ENCODE data around the gene FAM83D.

Gene FAM83D

DNA sequence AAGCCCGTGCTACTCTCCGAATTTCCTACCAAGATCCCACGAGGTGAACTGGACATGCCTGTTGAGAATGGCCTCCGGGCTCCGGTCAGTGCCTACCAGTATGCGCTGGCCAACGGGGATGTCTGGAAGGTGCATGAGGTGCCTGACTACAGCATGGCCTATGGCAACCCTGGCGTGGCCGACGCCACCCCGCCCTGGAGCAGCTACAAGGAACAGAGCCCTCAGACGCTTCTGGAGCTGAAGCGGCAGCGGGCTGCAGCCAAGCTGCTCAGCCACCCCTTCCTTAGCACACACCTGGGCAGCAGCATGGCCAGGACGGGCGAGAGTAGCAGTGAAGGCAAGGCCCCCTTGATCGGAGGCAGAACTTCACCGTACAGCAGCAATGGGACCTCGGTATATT lies 8.0 kb upstream of the FAM83D start:
- Histone ChIP-seq H3K27ac (ENCODE audit: insufficient read depth, low read depth, low read length, poor library complexity, severe bottlenecking) (no peak overlapping the region), H3K4me3 (ENCODE audit: insufficient read depth, low read depth, low read length) (no peak overlapping the region), H3K9me3 (ENCODE audit: control insufficient read depth, low read length) (no peaks in the 10 kb centered on the region), H3K4me1 (ENCODE audit: control insufficient read depth, insufficient read depth, low read length) (peaks cover 13% of the 10 kb centered on the region), H3K27me3 (ENCODE audit: control insufficient read depth, insufficient read depth, low read length, poor library complexity, severe bottlenecking) (no peaks in the 10 kb centered on the region), H3K36me3 (ENCODE audit: control insufficient read depth, insufficient read depth, low read length) (no peaks in the 10 kb centered on the region)
- WGBS, 2 experiments: 95 to 97% methylated on average over 19 of the region's 19 CpGs

DNA sequence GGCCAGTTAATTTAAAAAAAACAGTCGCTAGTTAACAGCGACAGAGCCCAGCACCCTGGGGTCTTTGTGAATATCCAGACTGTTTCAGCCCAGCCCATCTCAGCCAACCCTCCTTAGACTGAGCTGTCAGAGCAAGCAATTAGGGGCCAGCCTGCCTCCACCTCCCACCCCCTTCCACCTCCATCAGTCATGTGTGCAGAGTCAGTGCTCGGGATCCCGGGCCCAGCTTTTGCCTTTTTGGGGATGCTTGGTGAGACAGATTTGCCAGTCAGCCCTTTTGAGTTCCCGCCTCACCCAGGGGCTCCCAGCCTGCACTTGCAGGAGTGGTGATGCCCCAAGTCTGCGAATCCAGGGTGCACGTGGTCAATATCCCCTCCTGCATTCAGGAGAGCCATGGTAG lies 6.5 kb upstream of the FAM83D start:
- Histone ChIP-seq H3K36me3 (ENCODE audit: control insufficient read depth, insufficient read depth, low read length) (no peaks in the 10 kb centered on the region), H3K4me3 (ENCODE audit: insufficient read depth, low read depth, low read length) (no peak overlapping the region), H3K27ac (ENCODE audit: insufficient read depth, low read depth, low read length, poor library complexity, severe bottlenecking) (no peak overlapping the region), H3K27me3 (ENCODE audit: control insufficient read depth, insufficient read depth, low read length, poor library complexity, severe bottlenecking) (no peaks in the 10 kb centered on the region), H3K9me3 (ENCODE audit: control insufficient read depth, low read length) (no peaks in the 10 kb centered on the region), H3K4me1 (ENCODE audit: control insufficient read depth, insufficient read depth, low read length) (peaks cover 13% of the 10 kb centered on the region)
- WGBS, 2 experiments: 56 to 69% methylated on average over 7 of the region's 7 CpGs

DNA sequence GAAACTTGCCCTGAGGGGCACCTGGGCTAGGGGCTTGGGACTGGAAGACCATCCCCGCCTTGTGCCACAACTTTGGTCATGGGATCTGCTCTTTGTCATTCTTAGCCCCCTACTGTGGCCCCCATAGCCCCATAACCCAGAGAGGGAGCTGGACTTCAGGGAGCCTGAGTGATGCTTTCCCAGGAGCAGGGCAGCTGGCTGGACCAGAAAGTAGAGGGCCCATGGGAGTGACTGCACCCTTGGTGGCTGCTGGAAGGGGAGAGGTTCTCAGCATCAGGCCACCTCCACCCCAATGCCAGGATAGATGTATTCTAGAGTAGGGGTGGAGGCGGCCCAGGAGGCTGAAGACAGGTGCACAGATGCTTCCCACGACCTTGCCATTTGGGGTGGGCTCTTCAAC lies 5.8 kb upstream of the FAM83D start:
- 83 to 94% methylated on average over 3 of the region's 3 CpGs for WGBS, 2 experiments
- Histone ChIP-seq H3K27me3 (ENCODE audit: control insufficient read depth, insufficient read depth, low read length, poor library complexity, severe bottlenecking) (no peaks in the 10 kb centered on the region), H3K36me3 (ENCODE audit: control insufficient read depth, insufficient read depth, low read length) (no peaks in the 10 kb centered on the region), H3K4me3 (ENCODE audit: insufficient read depth, low read depth, low read length) (no peak overlapping the region), H3K27ac (ENCODE audit: insufficient read depth, low read depth, low read length, poor library complexity, severe bottlenecking) (no peak overlapping the region), H3K9me3 (ENCODE audit: control insufficient read depth, low read length) (no peaks in the 10 kb centered on the region), H3K4me1 (ENCODE audit: control insufficient read depth, insufficient read depth, low read length) (peaks cover 13% of the 10 kb centered on the region)

DNA sequence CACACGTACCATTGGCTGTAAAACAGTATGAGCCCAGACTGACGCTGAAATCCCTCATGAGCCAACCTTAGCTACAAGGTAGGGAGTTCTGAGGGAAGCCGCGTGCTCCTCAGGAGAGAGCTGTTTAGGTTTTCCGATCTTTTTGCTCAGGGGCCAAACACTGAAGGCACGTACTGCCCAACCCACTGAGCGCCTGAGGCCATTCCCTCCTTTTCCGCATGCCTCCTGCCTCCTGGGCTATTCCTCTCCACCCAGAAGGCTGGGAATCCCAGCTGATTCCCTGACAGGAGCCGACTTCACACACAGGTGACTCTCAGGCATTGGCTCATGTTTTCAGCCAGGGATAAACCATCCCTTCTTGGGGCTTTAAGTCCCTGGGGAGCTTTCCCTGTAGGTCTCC lies 5.4 kb upstream of the FAM83D start:
- H3K9me3 ChIP-seq (ENCODE audit: control insufficient read depth, low read length): no peaks in the 10 kb centered on the region
- 93 to 94% methylated on average over 9 of the region's 9 CpGs for WGBS, 2 experiments

GRCh38 chr20:38924718-38925117 lies 1.5 kb upstream of the FAM83D start:
- H3K4me1 ChIP-seq (ENCODE audit: control insufficient read depth, insufficient read depth, low read length): peaks cover 20% of the 10 kb centered on the region
- 93 to 96% methylated on average over 2 of the region's 2 CpGs for WGBS, 2 experiments
- H3K27me3 ChIP-seq (ENCODE audit: control insufficient read depth, insufficient read depth, low read length, poor library complexity, severe bottlenecking): no peaks in the 10 kb centered on the region
- no peak overlapping the region for H3K4me3 ChIP-seq (ENCODE audit: insufficient read depth, low read depth, low read length)
- no peaks in the 10 kb centered on the region for H3K9me3 ChIP-seq (ENCODE audit: control insufficient read depth, low read length)
- H3K36me3 ChIP-seq (ENCODE audit: control insufficient read depth, insufficient read depth, low read length): no peaks in the 10 kb centered on the region
- no peak overlapping the region for H3K27ac ChIP-seq (ENCODE audit: insufficient read depth, low read depth, low read length, poor library complexity, severe bottlenecking)

More for the DNA sequence above, 5.4 kb upstream of the FAM83D start:
- Histone ChIP-seq H3K36me3 (ENCODE audit: control insufficient read depth, insufficient read depth, low read length) (no peaks in the 10 kb centered on the region), H3K27me3 (ENCODE audit: control insufficient read depth, insufficient read depth, low read length, poor library complexity, severe bottlenecking) (no peaks in the 10 kb centered on the region), H3K27ac (ENCODE audit: insufficient read depth, low read depth, low read length, poor library complexity, severe bottlenecking) (no peak overlapping the region), H3K4me3 (ENCODE audit: insufficient read depth, low read depth, low read length) (no peak overlapping the region), H3K4me1 (ENCODE audit: control insufficient read depth, insufficient read depth, low read length) (peaks cover 13% of the 10 kb centered on the region)

- H3K4me1 ChIP-seq (ENCODE audit: control insufficient read depth, insufficient read depth, low read length): peaks cover 25% of the 10 kb centered on the region
- no peaks in the 10 kb centered on the region for H3K36me3 ChIP-seq (ENCODE audit: control insufficient read depth, insufficient read depth, low read length)
- no peaks in the 10 kb centered on the region for H3K9me3 ChIP-seq (ENCODE audit: control insufficient read depth, low read length)
- H3K27me3 ChIP-seq (ENCODE audit: control insufficient read depth, insufficient read depth, low read length, poor library complexity, severe bottlenecking): no peaks in the 10 kb centered on the region
- no peak overlapping the region for H3K27ac ChIP-seq (ENCODE audit: insufficient read depth, low read depth, low read length, poor library complexity, severe bottlenecking)
- peak overlapping the region; percentile 83 for H3K4me3 ChIP-seq (ENCODE audit: insufficient read depth, low read depth, low read length)
- WGBS, 2 experiments: 11 to 14% methylated on average over 27 of the region's 27 CpGs
Observed at GRCh38 chr20:38926934-38927616, 858 bp downstream of the FAM83D start.

GRCh38 chr20:38927902-38928578 lies 1.8 kb downstream of the FAM83D start:
- no peaks in the 10 kb centered on the region for H3K9me3 ChIP-seq (ENCODE audit: control insufficient read depth, low read length)
- no peaks in the 10 kb centered on the region for H3K36me3 ChIP-seq (ENCODE audit: control insufficient read depth, insufficient read depth, low read length)
- H3K4me3 ChIP-seq (ENCODE audit: insufficient read depth, low read depth, low read length): peak overlapping the region; percentile 83
- WGBS, 2 experiments: 82 to 85% methylated on average over 5 of the region's 5 CpGs
- H3K27me3 ChIP-seq (ENCODE audit: control insufficient read depth, insufficient read depth, low read length, poor library complexity, severe bottlenecking): no peaks in the 10 kb centered on the region
- H3K4me1 ChIP-seq (ENCODE audit: control insufficient read depth, insufficient read depth, low read length): peaks cover 25% of the 10 kb centered on the region
- no peak overlapping the region for H3K27ac ChIP-seq (ENCODE audit: insufficient read depth, low read depth, low read length, poor library complexity, severe bottlenecking)

GRCh38 chr20:38930242-38930569 lies 4.0 kb downstream of the FAM83D start:
- no peak overlapping the region for H3K4me3 ChIP-seq (ENCODE audit: insufficient read depth, low read depth, low read length)
- WGBS, 2 experiments: 93 to 95% methylated on average over 1 of the region's 1 CpG

GRCh38 chr20:38931984-38932383 lies 5.8 kb downstream of the FAM83D start:
- Histone ChIP-seq H3K4me1 (ENCODE audit: control insufficient read depth, insufficient read depth, low read length) (peaks cover 25% of the 10 kb centered on the region), H3K27me3 (ENCODE audit: control insufficient read depth, insufficient read depth, low read length, poor library complexity, severe bottlenecking) (no peaks in the 10 kb centered on the region), H3K4me3 (ENCODE audit: insufficient read depth, low read depth, low read length) (no peak overlapping the region), H3K9me3 (ENCODE audit: control insufficient read depth, low read length) (no peaks in the 10 kb centered on the region), H3K36me3 (ENCODE audit: control insufficient read depth, insufficient read depth, low read length) (peaks cover 3% of the 10 kb centered on the region), H3K27ac (ENCODE audit: insufficient read depth, low read depth, low read length, poor library complexity, severe bottlenecking) (no peak overlapping the region)
- WGBS, 2 experiments: 97% methylated on average over 4 of the region's 4 CpGs

More at GRCh38 chr20:38930242-38930569, 4.0 kb downstream of the FAM83D start:
- Histone ChIP-seq H3K36me3 (ENCODE audit: control insufficient read depth, insufficient read depth, low read length) (no peaks in the 10 kb centered on the region), H3K27ac (ENCODE audit: insufficient read depth, low read depth, low read length, poor library complexity, severe bottlenecking) (no peak overlapping the region), H3K9me3 (ENCODE audit: control insufficient read depth, low read length) (no peaks in the 10 kb centered on the region), H3K4me1 (ENCODE audit: control insufficient read depth, insufficient read depth, low read length) (peaks cover 25% of the 10 kb centered on the region), H3K27me3 (ENCODE audit: control insufficient read depth, insufficient read depth, low read length, poor library complexity, severe bottlenecking) (no peaks in the 10 kb centered on the region)

- Histone ChIP-seq H3K27me3 (ENCODE audit: control insufficient read depth, insufficient read depth, low read length, poor library complexity, severe bottlenecking) (no peaks in the 10 kb centered on the region), H3K9me3 (ENCODE audit: control insufficient read depth, low read length) (no peaks in the 10 kb centered on the region), H3K4me3 (ENCODE audit: insufficient read depth, low read depth, low read length) (no peak overlapping the region), H3K36me3 (ENCODE audit: control insufficient read depth, insufficient read depth, low read length) (peaks cover 5% of the 10 kb centered on the region), H3K27ac (ENCODE audit: insufficient read depth, low read depth, low read length, poor library complexity, severe bottlenecking) (no peak overlapping the region), H3K4me1 (ENCODE audit: control insufficient read depth, insufficient read depth, low read length) (peaks cover 25% of the 10 kb centered on the region)
- 87 to 89% methylated on average over 9 of the region's 9 CpGs for WGBS, 2 experiments
Observed at GRCh38 chr20:38932457-38933120, 6.4 kb downstream of the FAM83D start.
